PFSK-1 (cell line): ENCODE data around the gene PHACTR1.

ENCODE experiments used
- SIN3A ChIP-seq: IDR thresholded peaks from 2 replicates; pipeline ENCODE4 v1.6.1; 2012; ENCODE audit warnings: mild to moderate bottlenecking, low read length, moderate library complexity, borderline replicate concordance; ENCODE audit not compliant: insufficient read depth
- TAF1 ChIP-seq: IDR thresholded peaks from 2 replicates; pipeline ENCODE4 v1.6.1; 2012; ENCODE audit warnings: low read length, control low read depth, borderline replicate concordance; ENCODE audit not compliant: insufficient read depth
- TF ChIP-seq, protein P1 (sequence below), 2 experiments: IDR thresholded peaks; 2 replicates each; pipeline versions ENCODE4 v1.6.1 to v1.8.0; 2011 to 2012; ENCODE audit warnings: low read depth in 2 of 2, low read length in 2 of 2, control low read depth in 1 of 2, inconsistent platforms in 1 of 2, mild to moderate bottlenecking in 1 of 2, moderate library complexity in 1 of 2; ENCODE audit not compliant: insufficient read depth in 1 of 2

DNA sequence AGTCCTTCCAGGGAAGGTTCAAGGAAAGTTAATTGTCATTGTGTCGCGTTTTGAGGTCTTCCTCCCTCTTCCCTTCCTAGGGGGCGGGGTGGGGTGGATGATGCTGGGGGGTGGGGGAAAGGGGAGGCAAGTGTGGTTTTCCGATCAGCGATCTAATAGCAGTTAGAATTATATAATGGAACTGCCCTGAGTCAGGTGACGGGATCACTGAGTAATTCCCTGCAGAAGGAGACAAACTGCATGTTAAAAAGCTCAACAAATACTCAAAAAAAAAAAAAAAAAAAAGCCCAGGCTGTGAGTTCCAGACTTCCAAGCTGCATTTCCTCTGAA, 240.4 kb downstream of the PHACTR1 start:
- TF ChIP-seq TAF1 (no peak), SIN3A (no peak)
- TF ChIP-seq, protein P1, sequence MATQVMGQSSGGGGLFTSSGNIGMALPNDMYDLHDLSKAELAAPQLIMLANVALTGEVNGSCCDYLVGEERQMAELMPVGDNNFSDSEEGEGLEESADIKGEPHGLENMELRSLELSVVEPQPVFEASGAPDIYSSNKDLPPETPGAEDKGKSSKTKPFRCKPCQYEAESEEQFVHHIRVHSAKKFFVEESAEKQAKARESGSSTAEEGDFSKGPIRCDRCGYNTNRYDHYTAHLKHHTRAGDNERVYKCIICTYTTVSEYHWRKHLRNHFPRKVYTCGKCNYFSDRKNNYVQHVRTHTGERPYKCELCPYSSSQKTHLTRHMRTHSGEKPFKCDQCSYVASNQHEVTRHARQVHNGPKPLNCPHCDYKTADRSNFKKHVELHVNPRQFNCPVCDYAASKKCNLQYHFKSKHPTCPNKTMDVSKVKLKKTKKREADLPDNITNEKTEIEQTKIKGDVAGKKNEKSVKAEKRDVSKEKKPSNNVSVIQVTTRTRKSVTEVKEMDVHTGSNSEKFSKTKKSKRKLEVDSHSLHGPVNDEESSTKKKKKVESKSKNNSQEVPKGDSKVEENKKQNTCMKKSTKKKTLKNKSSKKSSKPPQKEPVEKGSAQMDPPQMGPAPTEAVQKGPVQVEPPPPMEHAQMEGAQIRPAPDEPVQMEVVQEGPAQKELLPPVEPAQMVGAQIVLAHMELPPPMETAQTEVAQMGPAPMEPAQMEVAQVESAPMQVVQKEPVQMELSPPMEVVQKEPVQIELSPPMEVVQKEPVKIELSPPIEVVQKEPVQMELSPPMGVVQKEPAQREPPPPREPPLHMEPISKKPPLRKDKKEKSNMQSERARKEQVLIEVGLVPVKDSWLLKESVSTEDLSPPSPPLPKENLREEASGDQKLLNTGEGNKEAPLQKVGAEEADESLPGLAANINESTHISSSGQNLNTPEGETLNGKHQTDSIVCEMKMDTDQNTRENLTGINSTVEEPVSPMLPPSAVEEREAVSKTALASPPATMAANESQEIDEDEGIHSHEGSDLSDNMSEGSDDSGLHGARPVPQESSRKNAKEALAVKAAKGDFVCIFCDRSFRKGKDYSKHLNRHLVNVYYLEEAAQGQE (IDR thresholded peaks at IDR 0.05; ENCODE audit: insufficient read depth in 1 of 2, low read depth in 2 of 2, low read length in 2 of 2), result no peak
